Measurements from ENCODE around the gene KCNK15.

Gene KCNK15

GRCh38 chr20:44736170-44737021 lies 9.3 kb upstream of the KCNK15 start:
- peak; percentile 47 for DNase-seq

GRCh38 chr20:44737116-44737515 lies 8.5 kb upstream of the KCNK15 start:
- DNase-seq, result no peak

- peak; percentile 81 for DNase-seq
Measured at GRCh38 chr20:44738813-44739477, 6.7 kb upstream of the KCNK15 start.

- DNase-seq, result no peak
Measured at GRCh38 chr20:44739942-44740341, 5.7 kb upstream of the KCNK15 start.

GRCh38 chr20:44742304-44743079 lies 3.2 kb upstream of the KCNK15 start:
- DNase-seq, result no peak

- no peak for DNase-seq
Measured at GRCh38 chr20:44743080-44743701, 2.5 kb upstream of the KCNK15 start.

GRCh38 chr20:44743916-44744655 lies 1.6 kb upstream of the KCNK15 start:
- DNase-seq, result no peak

GRCh38 chr20:44745122-44745597 lies 505 bp upstream of the KCNK15 start:
- DNase-seq, result no peak

- DNase-seq, result peak; percentile 96
Measured at GRCh38 chr20:44746367-44747165, 901 bp downstream of the KCNK15 start.

- DNase-seq, result peak; percentile 95
Measured at GRCh38 chr20:44747166-44748004, 1.7 kb downstream of the KCNK15 start.

- peak; percentile 45 for DNase-seq
Measured at GRCh38 chr20:44748005-44748370, 2.3 kb downstream of the KCNK15 start.

GRCh38 chr20:44750081-44750805 lies 4.6 kb downstream of the KCNK15 start:
- DNase-seq, result no peak

- no peak for DNase-seq
Measured at GRCh38 chr20:44752099-44752931, 6.7 kb downstream of the KCNK15 start.

- DNase-seq, result no peak
Measured at GRCh38 chr20:44754554-44754953, 8.9 kb downstream of the KCNK15 start.

GRCh38 chr20:44756011-44756688 lies 10.5 kb downstream of the KCNK15 start:
- DNase-seq, result no peak

- DNase-seq, result no peak
Measured at GRCh38 chr20:44756956-44757355, 11.3 kb downstream of the KCNK15 start.

GRCh38 chr20:44758247-44759101 lies 12.8 kb downstream of the KCNK15 start:
- DNase-seq, result no peak
